Globus pallidus (tissue), 1 donor: ENCODE results near the gene LAMA3.

ENCODE experiments used
- DNase-seq: peaks from one replicate; pipeline ENCODE4 v3.0.0-alpha.2; 2015; ENCODE audit warnings: low spot score

The LAMA3 gene

DNA sequence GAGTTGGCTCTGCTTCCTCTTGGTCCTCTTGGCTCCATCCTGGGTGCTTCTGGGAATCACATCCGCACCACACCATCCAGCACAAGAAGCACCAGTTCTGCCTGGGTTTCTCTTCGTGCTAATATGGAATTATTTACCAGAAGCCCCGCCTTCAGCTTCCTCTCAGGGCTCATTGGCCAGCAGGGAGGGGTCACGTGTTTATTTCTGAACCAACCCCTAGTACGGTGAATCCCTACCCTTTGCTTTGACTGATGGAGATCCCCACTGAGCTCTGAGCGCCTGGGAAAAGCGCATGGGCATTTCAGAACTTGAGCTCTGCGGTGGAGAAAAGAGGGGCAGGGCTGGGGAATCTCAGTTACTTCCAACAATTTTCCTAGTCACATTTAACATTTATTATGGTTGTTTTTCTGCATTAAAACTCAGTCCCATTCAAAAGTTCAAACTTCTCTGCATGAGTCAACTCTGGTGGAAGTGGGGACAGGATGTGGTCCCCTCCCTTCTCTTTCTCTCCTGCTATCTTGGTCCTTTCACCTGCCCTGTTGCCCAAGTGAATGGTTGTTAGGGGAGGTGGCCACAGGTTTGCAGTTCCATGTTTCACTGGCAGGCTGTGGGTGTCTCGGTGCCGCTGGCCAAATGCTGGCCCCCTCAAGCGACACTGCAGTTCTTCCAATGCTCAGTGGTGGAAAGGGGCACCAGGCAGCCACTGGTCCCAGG lies 248.9 kb downstream of the LAMA3 start:
- no peak for DNase-seq

DNA sequence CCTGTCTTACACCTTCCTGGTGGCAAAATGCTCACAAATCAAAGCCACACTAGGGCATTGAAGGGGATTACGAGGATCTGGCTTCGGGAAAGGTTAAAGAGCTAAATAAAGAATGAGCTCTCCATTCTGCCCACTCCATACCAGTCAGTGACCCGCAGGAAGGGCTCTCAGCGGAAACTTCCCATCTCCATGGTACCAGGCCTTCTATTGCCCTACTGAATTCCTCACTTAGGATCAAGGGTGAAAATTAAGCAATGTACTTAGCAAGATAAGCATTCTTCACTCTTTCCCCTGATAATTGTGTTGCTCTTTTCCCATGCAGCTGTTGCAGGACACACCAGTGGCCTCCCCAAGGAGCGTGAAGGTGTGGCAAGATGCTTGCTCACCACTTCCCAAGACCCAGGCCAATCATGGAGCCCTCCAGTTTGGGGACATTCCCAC lies 249.7 kb downstream of the LAMA3 start:
- no peak for DNase-seq

DNA sequence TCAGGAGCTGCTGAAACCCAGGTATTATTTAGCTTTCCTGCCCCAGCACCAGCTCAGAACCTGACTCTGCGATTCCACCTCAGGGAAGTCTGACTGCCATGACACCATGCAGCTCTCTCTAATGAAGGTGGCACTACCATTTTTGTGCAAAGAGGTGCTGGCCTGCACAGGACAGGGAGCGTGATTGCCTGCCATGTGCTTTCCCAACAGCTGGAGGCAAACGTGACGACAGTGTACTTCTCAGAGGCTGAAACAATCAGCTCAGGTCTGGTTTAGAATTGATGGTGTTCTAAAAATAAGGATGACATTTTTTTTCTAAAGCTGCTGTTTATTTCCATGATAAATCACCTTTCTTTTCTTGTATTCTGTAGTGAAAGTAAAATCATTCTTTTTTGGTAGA lies 250.1 kb downstream of the LAMA3 start:
- no peak for DNase-seq

DNA sequence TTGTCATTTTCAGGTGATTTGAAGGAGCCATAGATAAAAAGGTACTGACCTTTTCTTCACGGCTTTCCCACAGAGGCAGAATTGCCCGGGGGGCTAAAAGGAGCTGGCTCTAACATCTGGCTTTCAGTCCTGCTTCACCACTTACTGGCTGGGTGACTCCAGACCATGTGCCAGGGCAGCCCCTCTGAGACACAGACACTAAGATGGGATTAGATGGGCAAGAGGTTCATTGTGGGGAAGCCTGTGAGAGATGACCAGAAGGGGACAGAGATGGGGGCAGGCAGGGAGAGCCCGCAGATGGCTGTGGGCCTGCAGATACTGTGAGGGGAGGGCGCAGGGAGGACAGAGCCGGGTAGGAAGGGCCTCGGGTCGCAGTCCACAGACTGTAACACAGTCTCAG lies 250.6 kb downstream of the LAMA3 start:
- no peak for DNase-seq

DNA sequence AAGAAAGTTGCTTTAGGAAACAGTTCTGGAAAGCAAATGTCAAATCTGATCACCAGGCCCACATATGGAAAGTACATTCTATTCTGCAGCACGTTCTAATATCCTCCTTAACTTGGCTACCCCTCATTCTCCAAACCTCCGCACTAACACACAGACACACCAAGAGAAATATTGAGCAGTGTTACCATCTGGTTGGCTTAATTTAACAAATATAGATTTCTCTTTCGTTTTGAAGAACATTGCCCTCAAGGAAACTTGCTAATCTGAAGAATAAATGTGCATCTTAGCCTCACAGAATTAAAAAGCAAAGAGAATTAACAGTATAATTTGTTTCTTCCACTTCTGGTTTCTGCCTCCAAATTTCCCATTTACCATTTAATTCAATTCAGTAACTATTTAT lies 252.5 kb downstream of the LAMA3 start:
- no peak for DNase-seq

DNA sequence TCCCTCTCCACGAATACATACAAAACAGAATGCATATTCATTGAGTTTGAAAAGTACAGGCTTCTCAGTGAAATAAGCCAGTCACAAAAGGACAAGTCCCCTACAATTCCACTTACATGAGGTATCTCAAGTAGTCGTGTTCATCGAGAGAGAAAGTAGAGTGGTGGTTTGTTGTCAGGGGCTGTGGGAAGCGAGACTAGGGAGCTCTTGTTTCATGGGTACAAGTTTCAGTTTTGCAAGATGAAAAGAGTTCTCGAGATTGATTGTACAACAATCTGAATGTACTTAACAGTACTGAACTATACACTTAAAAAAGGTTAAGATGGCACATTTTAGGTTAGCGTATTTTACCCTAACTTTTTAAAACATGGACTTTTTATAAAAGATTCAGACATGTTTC lies 253.9 kb downstream of the LAMA3 start:
- DNase-seq, result no peak

DNA sequence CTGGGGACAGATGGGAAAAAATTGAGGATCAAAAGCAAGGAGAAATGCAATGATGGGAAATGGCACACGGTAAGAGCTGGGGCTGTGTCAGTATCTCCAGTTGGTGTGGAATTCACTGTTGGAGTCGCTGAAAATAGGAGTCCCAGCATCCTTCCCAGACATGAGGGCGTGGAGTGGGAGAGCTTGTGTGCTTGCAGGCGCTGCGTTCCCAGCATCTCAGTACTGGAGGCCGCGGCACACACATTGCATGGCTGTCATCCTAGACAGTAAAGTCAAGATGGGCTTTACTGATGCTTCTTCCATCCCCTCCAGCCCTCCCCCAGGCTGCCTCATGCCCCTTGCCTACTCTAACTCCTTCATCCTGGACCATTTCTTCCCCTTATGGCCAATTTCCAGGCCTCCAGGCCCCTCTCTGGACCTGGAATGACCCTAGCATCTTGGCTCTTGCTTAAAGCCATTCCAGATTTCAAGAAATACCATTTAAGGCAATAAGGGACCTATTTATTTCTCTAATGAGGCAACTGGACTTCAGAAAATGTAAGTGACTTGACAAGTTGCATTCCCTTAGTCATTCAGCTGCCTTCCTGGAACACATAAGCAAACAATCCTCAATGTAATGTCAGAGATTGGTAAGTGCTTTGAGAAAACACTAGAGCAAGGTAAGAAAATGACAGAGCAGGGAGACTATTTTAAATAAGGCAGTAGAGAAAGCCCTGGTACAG lies 254.8 kb downstream of the LAMA3 start:
- DNase-seq, result no peak

DNA sequence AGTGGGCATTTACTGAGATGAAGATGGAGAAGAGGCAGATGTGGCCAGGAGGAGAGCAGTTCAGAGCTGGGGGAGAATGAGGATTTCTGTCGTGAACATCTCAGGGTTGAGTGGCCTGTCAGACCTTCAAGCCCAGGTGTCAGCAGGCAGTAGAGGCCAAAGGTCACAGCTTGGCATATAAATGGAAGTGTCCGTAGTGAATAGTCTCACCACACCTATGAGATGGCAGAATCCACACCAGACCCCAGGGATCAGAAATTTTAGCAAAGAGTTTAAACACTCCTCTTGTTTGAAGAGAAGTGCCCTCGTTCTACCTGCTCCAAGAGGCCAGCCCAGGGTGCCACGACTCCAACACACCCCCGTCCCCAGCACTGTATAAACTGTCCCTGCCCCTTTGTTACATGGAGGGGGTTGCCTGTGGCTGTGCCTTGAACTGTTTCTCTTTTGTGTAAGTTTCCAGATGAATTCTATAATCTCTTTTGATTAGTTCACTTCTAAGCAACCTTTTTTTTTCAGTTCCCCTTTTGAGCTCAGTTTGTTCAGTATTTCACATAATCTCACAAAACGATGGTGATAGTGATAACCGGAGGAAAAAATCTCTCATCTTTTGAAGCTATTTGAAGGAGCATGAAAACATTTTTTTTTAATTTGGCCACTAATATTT lies 256.3 kb downstream of the LAMA3 start:
- DNase-seq, result no peak

DNA sequence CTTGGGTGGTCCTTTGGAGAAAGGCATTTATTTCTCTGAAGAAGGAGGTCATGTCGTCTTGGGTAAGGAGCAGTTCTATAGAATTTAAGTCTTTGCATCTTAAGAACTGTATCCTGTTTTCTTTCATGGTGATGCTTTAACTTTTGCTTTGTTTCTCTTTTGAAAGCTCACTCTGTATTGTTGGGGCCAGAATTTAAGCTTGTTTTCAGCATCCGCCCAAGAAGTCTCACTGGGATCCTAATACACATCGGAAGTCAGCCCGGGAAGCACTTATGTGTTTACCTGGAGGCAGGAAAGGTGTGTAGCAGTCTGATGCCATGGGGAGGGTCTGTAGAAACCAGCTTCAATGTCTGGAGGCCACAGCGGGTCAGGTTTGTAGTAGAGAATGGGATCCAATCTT lies 260.6 kb downstream of the LAMA3 start:
- DNase-seq, result no peak

DNA sequence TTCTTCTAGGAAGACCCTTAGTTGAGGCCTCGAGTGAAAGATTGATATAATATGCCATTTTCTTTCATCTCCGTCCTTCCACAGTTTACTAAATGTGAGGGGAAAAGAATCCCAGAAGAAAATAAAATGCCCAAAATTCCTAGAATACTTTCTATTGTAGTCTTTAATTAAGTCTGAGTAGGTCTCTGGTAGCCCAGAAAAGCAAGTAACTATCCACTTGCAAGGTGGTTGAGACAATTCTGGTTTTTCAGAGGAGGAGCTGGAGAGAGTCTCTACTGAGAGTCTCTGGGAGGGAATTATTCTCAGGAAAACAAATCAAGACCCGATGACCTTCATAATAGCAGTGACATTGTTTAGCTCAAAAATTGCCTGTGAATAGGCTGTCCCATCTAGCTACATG lies 261.4 kb downstream of the LAMA3 start:
- no peak for DNase-seq

DNA sequence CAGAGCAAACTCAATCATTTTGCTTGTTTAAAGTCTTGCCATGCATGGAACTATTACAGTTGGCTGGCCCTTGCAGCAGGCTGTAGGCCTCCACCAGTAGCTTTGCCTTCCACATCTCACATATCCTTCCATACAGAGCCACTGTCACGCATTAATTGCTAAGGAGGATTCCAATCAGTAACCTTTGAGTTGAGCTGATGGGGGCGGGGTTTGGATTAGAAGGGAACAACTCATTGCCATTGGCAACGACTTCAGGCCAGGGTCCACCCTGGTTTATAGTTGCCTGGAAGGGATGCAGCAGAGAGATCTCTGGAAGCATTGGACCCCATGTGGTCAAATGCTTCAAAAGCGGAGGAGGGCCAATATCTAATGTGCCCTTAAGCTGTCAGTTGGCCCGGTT lies 262.0 kb downstream of the LAMA3 start:
- no peak for DNase-seq

DNA sequence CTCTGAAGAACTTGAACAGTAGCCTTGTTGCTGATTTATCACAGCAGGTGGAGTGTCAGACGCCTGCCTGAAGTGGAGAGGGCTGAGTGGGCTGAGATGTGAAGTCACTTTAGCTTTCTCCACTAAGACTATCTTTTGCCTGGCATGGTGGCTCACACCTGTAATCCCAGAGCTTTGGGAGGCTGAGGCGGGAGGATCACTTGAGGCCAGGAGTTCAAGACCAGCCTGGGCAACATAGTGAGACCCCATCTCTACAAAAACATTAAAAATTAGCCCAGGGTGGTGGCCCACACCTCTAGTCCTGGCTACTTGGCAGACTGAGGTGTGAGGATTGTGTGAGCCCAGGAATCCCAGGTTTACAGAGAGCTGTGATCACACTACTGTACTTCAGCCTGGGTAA lies 264.7 kb downstream of the LAMA3 start:
- DNase-seq, result no peak

DNA sequence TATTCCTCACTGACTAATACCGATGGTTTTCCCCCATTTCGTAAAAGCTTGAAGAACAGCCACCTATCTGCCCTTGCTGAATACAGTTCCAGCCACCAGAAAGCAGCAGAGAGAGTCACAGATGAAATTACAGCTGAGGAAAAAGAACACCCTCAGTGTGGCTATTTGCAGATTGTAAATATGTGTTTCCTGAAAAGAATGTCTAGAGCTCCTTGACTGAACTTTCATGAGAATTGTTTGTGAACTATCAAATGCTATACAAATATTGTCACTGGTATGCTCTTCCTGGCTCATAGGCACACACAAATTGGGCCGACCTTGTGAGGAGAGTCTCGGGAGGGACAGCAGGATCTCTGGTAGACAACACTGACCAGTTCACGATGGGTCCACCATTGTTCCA lies 267.2 kb downstream of the LAMA3 start:
- DNase-seq, result no peak

DNA sequence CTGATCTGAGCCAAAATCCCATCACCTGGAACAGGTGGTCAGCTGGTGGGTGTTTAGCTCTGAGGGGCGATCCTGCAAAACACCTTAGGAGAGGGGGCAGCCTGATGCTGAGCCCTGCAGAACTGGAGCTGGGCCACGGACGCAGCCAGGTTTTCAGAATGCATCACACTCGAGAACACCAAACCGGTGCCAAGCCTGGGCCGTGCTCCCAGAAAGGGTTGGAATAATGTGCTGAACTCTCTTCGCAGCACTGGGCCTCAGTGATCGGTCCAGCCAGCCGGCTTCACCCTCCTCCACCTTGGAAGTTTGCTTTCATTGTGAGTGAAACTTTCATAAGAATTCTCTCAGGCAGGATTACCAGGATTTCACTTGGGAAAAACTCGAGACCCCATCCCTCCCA lies 268.8 kb downstream of the LAMA3 start:
- peak; percentile 68 for DNase-seq

DNA sequence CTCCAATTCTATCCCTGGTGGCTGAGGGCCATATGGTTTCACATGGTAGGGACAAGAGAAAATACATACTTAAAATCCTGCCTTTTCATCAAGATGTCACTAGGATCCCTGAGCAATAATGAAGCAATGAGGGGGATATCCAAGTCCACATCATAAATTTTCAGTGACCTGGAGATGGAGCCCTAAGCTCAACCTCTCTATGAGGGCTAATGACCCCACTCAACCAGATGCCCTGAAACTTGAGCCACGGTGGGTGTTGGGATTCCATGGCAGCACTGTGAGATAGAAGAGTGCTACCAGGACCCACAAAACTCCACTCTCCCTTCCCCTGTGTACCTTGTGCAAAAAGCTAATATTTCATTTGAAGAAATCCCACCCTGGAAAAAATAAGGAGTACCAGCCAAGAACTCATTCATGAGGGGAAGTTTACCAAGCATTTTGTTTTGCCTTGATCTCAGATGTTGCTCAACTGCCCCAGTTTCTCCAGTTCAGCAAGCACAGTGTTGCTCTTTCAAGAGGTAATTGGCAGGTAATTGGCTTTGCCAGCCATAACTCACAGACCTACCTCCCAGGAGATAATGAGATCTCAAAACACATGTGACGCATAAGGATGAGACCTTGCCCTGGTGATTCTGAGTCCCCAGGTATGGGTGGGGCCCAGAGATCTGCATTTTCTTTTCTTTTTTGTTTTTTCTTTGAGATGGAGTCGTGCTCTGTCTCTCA lies 274.4 kb downstream of the LAMA3 start:
- DNase-seq, result no peak

DNA sequence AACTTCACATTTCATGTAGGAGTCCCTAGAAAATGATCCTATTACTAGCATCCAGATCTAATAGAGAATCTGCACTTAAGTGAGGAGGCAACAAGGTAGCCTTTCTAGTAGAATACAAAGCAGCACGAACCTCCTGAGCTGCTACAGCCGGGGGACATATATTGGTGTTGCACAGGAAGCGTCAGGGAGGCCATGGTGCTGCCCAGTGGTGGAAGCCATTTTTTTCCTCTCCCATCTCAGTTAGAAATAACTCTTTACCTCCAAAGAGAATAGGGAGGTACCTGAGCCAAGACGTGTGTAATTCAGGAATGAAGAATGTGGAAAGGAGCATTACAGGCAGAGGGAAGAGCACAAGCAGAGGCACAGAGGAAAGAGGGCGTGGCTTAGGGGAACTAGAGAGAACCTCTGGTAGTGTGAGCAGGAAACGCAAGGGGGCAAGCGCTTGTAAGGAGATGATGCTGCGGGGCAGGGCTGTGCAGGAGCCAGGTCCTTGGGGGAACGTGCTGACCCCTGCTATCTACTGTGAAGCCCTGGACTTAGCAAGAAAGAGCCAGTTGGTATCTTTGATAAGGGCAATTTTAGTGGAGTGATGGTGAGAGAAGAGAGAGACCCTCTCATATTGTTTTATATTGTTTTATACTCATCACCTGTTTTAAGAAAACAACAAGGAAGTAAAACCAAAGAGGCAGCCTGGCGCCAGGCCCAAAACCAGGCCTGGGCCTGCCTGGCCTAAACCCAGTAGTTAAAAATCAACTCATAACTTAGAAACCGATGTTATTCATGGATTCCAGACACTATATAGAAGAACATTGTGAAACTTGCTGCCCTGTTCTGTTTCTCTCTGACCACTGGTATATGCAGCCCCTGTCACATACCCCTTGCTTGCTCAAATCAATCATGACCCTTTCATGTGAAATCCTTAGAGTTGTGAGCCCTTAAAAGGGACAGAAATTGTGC lies 275.3 kb downstream of the LAMA3 start:
- DNase-seq, result no peak

DNA sequence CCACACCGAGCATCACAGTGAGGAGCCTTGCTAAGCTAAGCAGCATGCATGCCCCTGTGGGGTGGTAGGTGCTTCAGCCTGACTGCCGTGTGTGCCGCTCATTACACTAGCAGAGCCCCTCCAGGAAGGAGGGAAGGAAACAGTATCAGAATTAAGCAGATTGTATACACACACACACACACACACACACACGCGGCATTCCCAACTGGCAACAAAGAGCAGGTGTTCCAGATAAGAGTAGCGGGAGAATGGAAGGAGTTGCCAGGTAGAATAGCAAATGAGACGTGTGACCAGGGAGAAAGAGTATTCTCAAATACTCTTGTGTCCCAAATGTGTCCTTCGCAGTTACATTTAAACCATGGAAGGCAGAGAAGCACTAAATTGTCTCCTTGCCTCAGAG lies 277.7 kb downstream of the LAMA3 start:
- no peak for DNase-seq

DNA sequence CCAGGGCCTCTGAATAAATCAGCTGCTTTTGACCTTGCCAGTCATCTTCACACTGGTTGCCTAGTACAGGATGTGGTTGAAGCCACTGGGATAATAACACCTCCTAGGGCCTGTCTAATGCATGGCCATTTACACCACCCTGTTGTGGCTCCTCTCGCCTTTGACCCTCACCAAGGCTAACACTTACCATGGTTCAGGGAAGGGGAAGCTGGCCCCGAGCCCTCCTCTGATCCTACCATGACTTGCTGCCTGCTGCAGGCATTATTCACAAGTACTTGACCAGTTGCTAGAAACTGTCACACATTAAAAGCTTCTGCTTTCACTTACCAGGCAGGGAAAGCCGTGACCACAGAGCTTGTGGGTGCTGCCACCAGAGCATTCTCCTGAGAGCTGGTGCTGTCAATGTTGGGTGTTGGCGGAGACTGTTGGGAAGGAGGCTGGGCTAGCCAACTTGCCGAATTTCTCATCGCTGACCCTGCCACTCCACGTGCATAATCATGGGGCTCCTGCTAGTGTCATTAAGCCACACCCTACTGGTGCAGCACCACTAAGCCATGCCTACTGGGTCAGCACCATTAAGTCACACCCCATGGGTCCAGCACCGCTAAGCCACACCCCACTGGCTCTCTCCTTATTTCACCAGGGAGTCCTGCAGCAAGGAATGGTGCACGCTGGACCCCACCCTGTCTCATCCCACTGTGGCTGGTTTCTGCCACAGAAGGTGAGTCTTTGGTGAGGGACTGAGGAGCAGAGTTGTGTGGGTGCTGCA lies 278.3 kb downstream of the LAMA3 start:
- no peak for DNase-seq

DNA sequence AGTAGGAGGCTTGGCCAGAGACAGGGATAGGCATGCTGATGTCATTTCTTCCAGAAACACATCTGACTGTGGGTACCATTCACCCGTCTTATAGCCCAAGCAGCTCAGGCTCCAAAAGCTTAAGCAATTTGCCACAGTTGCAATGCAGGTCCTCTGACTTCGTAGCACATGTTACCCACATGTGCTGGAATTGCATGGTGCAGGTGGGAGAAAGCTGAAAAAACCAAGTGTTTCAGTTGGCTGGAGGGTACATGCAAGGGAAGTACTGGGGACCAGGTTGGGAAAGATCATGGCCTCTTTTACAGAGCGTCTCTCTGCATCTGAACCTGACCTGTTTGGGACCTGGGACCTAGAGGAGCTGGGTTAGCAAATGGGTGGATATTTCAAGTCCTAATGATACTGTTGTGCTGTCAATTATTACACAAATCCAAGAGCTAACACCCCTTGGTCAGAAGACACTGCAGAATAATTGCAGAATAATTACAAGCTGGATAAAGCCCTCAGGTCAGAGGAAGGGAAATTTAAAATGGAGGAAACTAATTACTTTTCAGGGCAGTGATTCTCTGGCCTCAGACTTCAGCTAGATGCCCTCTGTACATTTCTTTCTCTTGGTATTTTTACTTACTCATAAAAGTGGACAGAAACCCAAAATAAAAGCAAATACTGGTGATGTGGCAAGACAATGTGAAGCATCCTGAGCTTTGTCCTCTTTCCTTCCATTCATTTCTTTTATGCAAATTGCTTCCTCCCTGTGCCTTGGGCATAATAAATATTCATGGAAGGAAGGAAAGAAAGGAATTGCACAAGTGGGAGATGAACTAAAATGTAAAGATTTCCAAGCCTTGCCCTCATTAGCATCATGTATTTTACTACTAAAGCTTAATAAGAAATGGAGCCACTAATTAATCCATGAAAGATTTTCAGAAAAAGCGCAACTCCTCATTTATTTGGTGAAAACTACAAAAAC lies 279.7 kb downstream of the LAMA3 start:
- DNase-seq, result no peak
